C4-2B (cell line): Measurements from ENCODE around the gene PRKCA.

Experiments
- H3K27ac ChIP-seq: fragments of 450-650 bp; 2 replicates; pipeline ENCODE4 v1.5.1; 2017
- CTCF ChIP-seq: fragments of 450-650 bp; conservative IDR thresholded peaks from 2 replicates; pipeline ENCODE4 v1.5.1; 2017; ENCODE audit warnings: mild to moderate bottlenecking
- ZFX ChIP-seq: fragments of 450-650 bp; IDR thresholded peaks from 2 replicates; pipeline ENCODE4 v1.6.1; 2017

The PRKCA gene

GRCh38 chr17:66849032-66849655, 546.7 kb downstream of the PRKCA start:
- H3K27ac ChIP-seq = no peak overlapping the region
- TF ChIP-seq CTCF (no peak), ZFX (no peak)

GRCh38 chr17:66849851-66850580, 547.6 kb downstream of the PRKCA start:
- TF ChIP-seq ZFX (no peak), CTCF (no peak)
- no peak overlapping the region for H3K27ac ChIP-seq

DNA sequence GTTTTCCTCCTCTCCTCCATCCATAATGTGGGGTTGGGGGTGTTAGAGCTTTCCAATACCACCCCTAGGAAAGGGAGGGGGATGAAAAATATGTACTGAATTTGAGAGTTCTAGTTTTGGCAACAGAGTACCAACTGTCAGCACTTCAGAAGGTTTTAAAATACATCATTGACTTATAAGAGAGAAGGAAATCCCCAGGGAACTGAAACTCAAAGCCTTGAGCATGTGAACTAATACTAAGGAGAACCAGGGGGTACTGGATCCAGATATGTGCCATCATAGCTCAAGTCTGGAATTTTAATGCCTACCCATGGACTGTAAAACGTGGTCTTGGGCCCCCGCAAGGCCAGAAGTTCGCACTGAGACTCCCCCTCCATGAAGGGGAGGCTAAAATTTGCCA, 548.3 kb downstream of the PRKCA start:
- TF ChIP-seq CTCF (no peak), ZFX (no peak)
- H3K27ac ChIP-seq = no peak overlapping the region

GRCh38 chr17:66855204-66855603, 552.8 kb downstream of the PRKCA start:
- H3K27ac ChIP-seq = no peak overlapping the region
- TF ChIP-seq CTCF (peak; percentile 86), ZFX (no peak)

DNA sequence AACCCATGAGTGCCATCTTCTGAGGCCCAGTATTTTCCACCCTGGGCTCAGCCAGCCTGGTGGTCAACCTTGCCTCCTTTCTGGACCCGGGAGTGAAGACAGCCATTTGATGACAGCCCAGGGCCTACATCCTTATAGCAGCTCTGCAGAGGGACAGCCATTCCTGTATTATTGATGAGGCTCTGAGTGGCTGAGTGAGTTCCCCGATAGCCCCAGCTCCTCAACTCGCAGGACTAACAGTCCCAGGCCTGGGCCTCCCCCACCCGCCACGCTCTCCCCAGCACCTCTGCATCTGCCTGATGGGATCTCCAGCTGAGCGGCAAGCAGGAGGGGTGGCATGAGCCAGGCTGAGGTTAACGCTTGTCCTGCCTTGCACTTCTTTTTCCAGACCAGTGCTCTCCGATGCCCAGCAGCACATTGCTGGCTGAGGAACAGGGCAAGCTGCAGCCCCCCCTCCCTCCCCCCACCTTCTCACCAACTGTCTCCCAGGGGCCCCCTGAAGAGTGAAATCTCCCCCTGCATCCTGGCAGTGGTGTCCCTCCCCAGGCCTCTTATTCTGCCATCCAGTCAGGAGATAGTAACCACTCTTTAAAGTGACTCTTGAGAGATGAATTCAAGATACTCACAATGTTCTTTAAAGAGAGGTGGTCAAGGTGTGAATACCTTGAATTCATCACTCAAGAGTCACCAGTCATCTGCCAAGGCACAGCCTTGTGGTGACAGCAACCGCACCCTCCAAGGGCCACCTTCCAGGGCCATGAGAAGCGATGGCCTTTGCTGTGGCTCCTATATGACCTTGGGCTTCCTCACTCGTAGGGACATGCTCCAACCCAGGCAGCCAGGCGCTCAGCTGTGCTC, 556.0 kb downstream of the PRKCA start:
- TF ChIP-seq ZFX (no peak), CTCF (no peak)
- no peak overlapping the region for H3K27ac ChIP-seq

DNA sequence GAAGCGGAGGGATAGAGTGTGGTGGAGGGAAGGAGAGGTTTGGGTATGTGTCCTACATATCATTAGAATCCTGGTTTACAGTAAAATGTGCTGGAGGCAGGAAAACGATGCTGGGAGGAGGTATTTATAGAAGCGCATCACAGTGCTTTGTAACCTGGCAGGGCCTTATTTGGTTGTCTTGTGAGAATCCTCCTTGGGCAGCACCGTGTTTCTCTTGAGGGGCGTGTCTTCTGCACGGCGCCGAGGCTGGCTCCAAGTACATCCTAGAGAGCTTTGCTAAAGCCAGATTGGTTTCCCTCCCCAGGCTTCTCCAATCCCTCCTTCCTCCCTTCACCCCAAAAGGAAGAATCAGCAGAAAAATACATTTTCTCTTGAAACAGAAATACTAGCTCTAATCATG, 556.9 kb downstream of the PRKCA start:
- no peak overlapping the region for H3K27ac ChIP-seq
- TF ChIP-seq ZFX (no peak), CTCF (no peak)

GRCh38 chr17:66860204-66860603, 557.8 kb downstream of the PRKCA start:
- TF ChIP-seq CTCF (no peak), ZFX (no peak)
- no peak overlapping the region for H3K27ac ChIP-seq
